Tibial nerve (tissue), 4 donors: ENCODE results near the gene NOXO1. TPM values are rescaled to one million over a fixed set of nuclear protein-coding genes. Genes with fewer than 3 reads are reported as not detected.

Source experiments
- DNase-seq, 2 donors: peaks; one replicate each; pipeline ENCODE4 v3.0.0-alpha.2; 2019; ENCODE audit warnings: low spot score in 2 of 2
- H3K27ac ChIP-seq, 4 donors: fragments of 200-600 bp; sonication (generic) in 3 of 4; one replicate each; pipeline ENCODE4 v1.5.1; 2017 to 2019; ENCODE audit warnings: mild to moderate bottlenecking in 1 of 4
- H3K27me3 ChIP-seq, 2 donors: fragments of 200-600 bp; sonication (generic) in 1 of 2; one replicate each; pipeline versions ENCODE4 v1.5.1 to v1.6.0; 2017 to 2019
- H3K36me3 ChIP-seq, 3 donors: fragments of 200-600 bp; sonication (generic); one replicate each; pipeline ENCODE4 v1.5.1; 2018 to 2019
- H3K4me1 ChIP-seq, 4 donors: fragments of 200-600 bp; sonication (generic) in 3 of 4; one replicate each; pipeline ENCODE4 v1.5.1; 2017 to 2019
- H3K4me3 ChIP-seq, 4 donors: fragments of 200-600 bp; sonication (generic) in 3 of 4; one replicate each; pipeline ENCODE4 v1.5.1; 2017 to 2019; ENCODE audit warnings: mild to moderate bottlenecking in 1 of 4, moderate library complexity in 1 of 4
- H3K9me3 ChIP-seq, 4 donors: fragments of 200-600 bp; sonication (generic) in 3 of 4; one replicate each; pipeline ENCODE4 v1.5.1; 2017 to 2019
- CTCF ChIP-seq, 5 experiments: fragments of 200-600 bp in 3 of 5; fragments of 450-650 bp in 2 of 5; sonication (generic) in 3 of 5; IDR thresholded peaks; one replicate each; pipeline ENCODE4 v1.5.1; 2016 to 2019; ENCODE audit warnings: antibody characterized with exemption in 5 of 5, mild to moderate bottlenecking in 3 of 5, moderate library complexity in 2 of 5
- EP300 ChIP-seq, 2 donors: sonication (generic); formaldehyde crosslinking; IDR thresholded peaks; one replicate each; pipeline ENCODE4 v1.6.1; 2017; ENCODE audit warnings: antibody characterized with exemption in 2 of 2, mild to moderate bottlenecking in 1 of 2
- POLR2A ChIP-seq, 2 donors: fragments of 450-650 bp; IDR thresholded peaks; one replicate each; pipeline ENCODE4 v1.6.1; 2017; ENCODE audit warnings: antibody characterized with exemption in 2 of 2, mild to moderate bottlenecking in 2 of 2, moderate library complexity in 2 of 2
- WGBS, 2 donors: methylation state at CpG; one replicate each; pipeline ENCODE4 v1.1.5; 2018; 5-methylcytosine and 5-hydroxymethylcytosine counted together
- total RNA-seq, 4 donors: library from RNA; depleted of rRNA; stranded (reverse); fragments of >200 nt; gene quantifications; one replicate each; pipeline ENCODE4 v1.1.0, GENCODE V29; 2016

The NOXO1 gene
- total RNA-seq, 4 donors from 2014 or later = 3.9 TPM; not detected in 3

GRCh38 chr16:1989209-1990100, 8.2 kb upstream of the NOXO1 start, which contains the start of gene SYNGR3:
SYNGR3 (plus strand) TSS chr16:1989970; CDS start chr16:1990103, 133 bp downstream.
- Histone ChIP-seq H3K36me3 (peaks cover 0 to 26% (median 0%) of the 10 kb centered on the region in 3 donors), H3K4me1 (peaks cover 0 to 50% (median 26%) of the 10 kb centered on the region in 4 donors), H3K9me3 (no peaks in the 10 kb centered on the region), H3K27me3 (peaks cover 0 to 47% of the 10 kb centered on the region in 2 donors), H3K4me3 (peak within 1 kb of the TSS in 2 of 4 donors; percentile 22 to 31), H3K27ac (peak within 1 kb of the TSS in 1 of 4 donors; percentile 55)
- WGBS, 2 donors = 8 to 9% methylated on average over 13 to 48 of the region's 67 CpGs
- TF ChIP-seq POLR2A (IDR thresholded peaks at IDR 0.05) (no peak), EP300 (IDR thresholded peaks at IDR 0.05) (no peak), CTCF (IDR thresholded peaks at IDR 0.05) (no peak)
- DNase-seq = no peak

GRCh38 chr16:1987198-1987597, 5.9 kb upstream of the NOXO1 start:
- WGBS, 2 donors = 84 to 86% methylated on average over 9 to 10 of the region's 10 CpGs
- H3K27me3 ChIP-seq = peaks cover 0 to 42% of the 10 kb centered on the region in 2 donors
- no peak overlapping the region for H3K27ac ChIP-seq
- H3K9me3 ChIP-seq = no peaks in the 10 kb centered on the region
- H3K4me3 ChIP-seq = no peak overlapping the region
- DNase-seq = no peak
- H3K4me1 ChIP-seq = peaks cover 0 to 55% (median 30%) of the 10 kb centered on the region in 4 donors
- TF ChIP-seq EP300 (IDR thresholded peaks at IDR 0.05) = no peak
- H3K36me3 ChIP-seq = peaks cover 0 to 26% (median 0%) of the 10 kb centered on the region in 3 donors

GRCh38 chr16:1985466-1986150, 4.3 kb upstream of the NOXO1 start:
- 93 to 95% methylated on average over 12 of the region's 14 CpGs for WGBS, 2 donors
- Histone ChIP-seq H3K36me3 (peaks cover 0 to 26% (median 0%) of the 10 kb centered on the region in 3 donors), H3K27ac (peak overlapping the region in 1 of 4 donors; percentile 85), H3K9me3 (no peaks in the 10 kb centered on the region), H3K27me3 (peaks cover 0 to 42% of the 10 kb centered on the region in 2 donors), H3K4me1 (peaks cover 0 to 41% (median 20%) of the 10 kb centered on the region in 4 donors), H3K4me3 (peak overlapping the region in 1 of 4 donors; percentile 94)
- DNase-seq = no peak
- TF ChIP-seq CTCF (IDR thresholded peaks at IDR 0.05) (no peak), POLR2A (IDR thresholded peaks at IDR 0.05) (no peak), EP300 (IDR thresholded peaks at IDR 0.05) (no peak)

DNA sequence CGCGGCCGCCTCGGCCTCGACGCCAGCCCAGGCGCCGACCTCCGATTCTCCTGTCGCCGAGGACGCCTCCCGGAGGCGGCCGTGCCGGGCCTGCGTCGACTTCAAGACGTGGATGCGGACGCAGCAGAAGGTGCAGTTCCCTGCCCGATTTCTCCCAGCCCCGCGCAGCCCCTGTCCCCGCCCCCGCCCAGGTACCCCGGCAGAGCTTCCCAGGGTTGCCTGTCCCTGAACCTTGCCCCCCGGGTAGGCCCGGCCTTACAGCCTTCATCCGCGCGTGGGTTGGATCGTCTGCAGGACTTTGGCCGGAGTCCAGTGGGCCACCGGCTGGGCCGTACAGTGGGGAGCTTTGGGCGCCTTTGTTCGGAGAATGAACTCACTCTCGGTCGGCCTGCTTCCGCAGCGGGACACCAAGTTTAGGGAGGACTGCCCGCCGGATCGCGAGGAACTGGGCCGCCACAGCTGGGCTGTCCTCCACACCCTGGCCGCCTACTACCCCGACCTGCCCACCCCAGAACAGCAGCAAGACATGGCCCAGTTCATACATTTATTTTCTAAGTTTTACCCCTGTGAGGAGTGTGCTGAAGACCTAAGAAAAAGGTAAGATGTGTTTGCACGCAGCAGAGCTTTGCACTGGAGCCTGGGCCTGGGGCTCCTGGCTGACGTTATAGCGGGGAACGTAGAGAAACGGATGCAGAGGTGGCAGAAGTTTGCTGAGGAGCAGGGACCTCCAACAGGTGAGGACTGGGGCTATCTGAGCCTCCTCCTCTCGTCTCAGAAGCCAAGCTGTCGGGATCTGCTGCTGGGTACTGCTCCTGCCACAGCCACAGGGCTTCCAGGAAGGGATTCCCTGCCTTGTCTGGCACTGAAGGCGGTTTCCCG, 3.3 kb upstream of the NOXO1 start:
- peak overlapping the region in 3 of 4 donors; percentile 74 to 86 (median 85) for H3K27ac ChIP-seq
- peaks cover 0 to 44% of the 10 kb centered on the region in 2 donors for H3K27me3 ChIP-seq
- H3K36me3 ChIP-seq = peaks cover 0 to 26% (median 0%) of the 10 kb centered on the region in 3 donors
- no peak for TF ChIP-seq CTCF (IDR thresholded peaks at IDR 0.05)
- no peak for TF ChIP-seq POLR2A (IDR thresholded peaks at IDR 0.05)
- TF ChIP-seq EP300 (IDR thresholded peaks at IDR 0.05) = no peak
- H3K4me3 ChIP-seq = peak overlapping the region; percentile 56 to 94 (median 88)
- H3K9me3 ChIP-seq = no peaks in the 10 kb centered on the region
- H3K4me1 ChIP-seq = peaks cover 0 to 42% (median 22%) of the 10 kb centered on the region in 4 donors
- DNase-seq = no peak
- 8 to 10% methylated on average over 44 to 48 of the region's 58 CpGs for WGBS, 2 donors
